SJCRH30 (cell line): ENCODE data around the gene ACSM2B. TPM values are rescaled to one million over a fixed set of nuclear protein-coding genes. Genes with fewer than 3 reads are reported as not detected.
A peak's percentile ranks its signal among the peaks of the same experiment; 100 is the strongest.
"Not testable (repeated sequence)": the region's sequence is repeated elsewhere in the genome, so short reads cannot be mapped to it uniquely, and the experiment has no call there.

Experiments
- DNase-seq, 2 experiments: peaks; one replicate each; pipeline ENCODE4 v3.0.0-alpha.2; 2015 to 2020
- H3K27ac ChIP-seq: fragments of 250-450 bp; sonication (Bioruptor Pico); 2 replicates; pipeline ENCODE4 v1.5.1; 2020; ENCODE audit warnings: mild to moderate bottlenecking, moderate library complexity
- H3K27me3 ChIP-seq: fragments of 250-450 bp; sonication (Bioruptor Pico); 2 replicates; pipeline ENCODE4 v1.5.1; 2020; ENCODE audit warnings: mild to moderate bottlenecking, moderate library complexity
- H3K36me3 ChIP-seq: fragments of 250-450 bp; sonication (Bioruptor Pico); 2 replicates; pipeline ENCODE4 v1.5.1; 2020; ENCODE audit warnings: mild to moderate bottlenecking, moderate library complexity
- H3K4me1 ChIP-seq: fragments of 250-450 bp; sonication (Bioruptor Pico); 2 replicates; pipeline ENCODE4 v1.5.1; 2020; ENCODE audit warnings: mild to moderate bottlenecking, moderate library complexity
- H3K4me3 ChIP-seq: fragments of 250-450 bp; sonication (Bioruptor Pico); 2 replicates; pipeline ENCODE4 v1.5.1; 2020; ENCODE audit warnings: mild to moderate bottlenecking, moderate library complexity
- H3K9me3 ChIP-seq: fragments of 250-450 bp; sonication (Bioruptor Pico); replicated peaks from 2 replicates; pipeline ENCODE4 v1.5.1; 2020; ENCODE audit warnings: mild to moderate bottlenecking, moderate library complexity
- total RNA-seq: library from RNA; depleted of rRNA; stranded (reverse); fragments of >200 nt; shearing (Covaris generic); gene quantifications from 2 replicates; pipeline ENCODE4 v1.2.3, GENCODE V29; 2014

ACSM2B gene
- total RNA-seq, 1 experiment from 2014 or later, result not detected

- H3K4me3 ChIP-seq, DNase-seq, H3K36me3 ChIP-seq, H3K27me3 ChIP-seq, H3K4me1 ChIP-seq, H3K27ac ChIP-seq, H3K9me3 ChIP-seq: not testable (repeated sequence)
Measured at GRCh38 chr16:20569117-20569651, 7.0 kb downstream of the ACSM2B start.

- no peak overlapping the region for H3K4me3 ChIP-seq
- H3K27ac ChIP-seq, result no peak overlapping the region
- DNase-seq, result no peak
- H3K36me3 ChIP-seq, result no peaks in the 10 kb centered on the region
- H3K4me1 ChIP-seq, result no peaks in the 10 kb centered on the region
- no peaks in the 10 kb centered on the region for H3K9me3 ChIP-seq
- no peaks in the 10 kb centered on the region for H3K27me3 ChIP-seq
Measured at GRCh38 chr16:20568404-20568803, 7.8 kb downstream of the ACSM2B start.

DNA sequence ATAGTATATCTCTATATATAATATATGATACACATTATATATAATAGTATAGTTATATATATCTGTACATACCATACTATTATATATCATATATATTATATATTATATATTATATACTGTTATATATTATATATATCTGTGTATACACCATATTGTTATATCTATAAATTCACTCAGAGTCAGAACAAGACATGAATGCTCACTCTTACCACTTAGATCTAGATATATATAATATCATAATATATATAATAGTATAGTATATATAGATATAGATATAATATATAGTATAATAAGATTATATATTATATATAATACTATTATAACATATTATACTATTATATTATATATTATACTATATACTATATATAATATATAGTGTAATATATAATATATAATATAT, 9.3 kb downstream of the ACSM2B start:
- no peak overlapping the region for H3K4me3 ChIP-seq
- no peaks in the 10 kb centered on the region for H3K9me3 ChIP-seq
- no peak for DNase-seq
- H3K4me1 ChIP-seq, result no peaks in the 10 kb centered on the region
- H3K27me3 ChIP-seq, result no peaks in the 10 kb centered on the region
- no peak overlapping the region for H3K27ac ChIP-seq
- no peaks in the 10 kb centered on the region for H3K36me3 ChIP-seq

DNA sequence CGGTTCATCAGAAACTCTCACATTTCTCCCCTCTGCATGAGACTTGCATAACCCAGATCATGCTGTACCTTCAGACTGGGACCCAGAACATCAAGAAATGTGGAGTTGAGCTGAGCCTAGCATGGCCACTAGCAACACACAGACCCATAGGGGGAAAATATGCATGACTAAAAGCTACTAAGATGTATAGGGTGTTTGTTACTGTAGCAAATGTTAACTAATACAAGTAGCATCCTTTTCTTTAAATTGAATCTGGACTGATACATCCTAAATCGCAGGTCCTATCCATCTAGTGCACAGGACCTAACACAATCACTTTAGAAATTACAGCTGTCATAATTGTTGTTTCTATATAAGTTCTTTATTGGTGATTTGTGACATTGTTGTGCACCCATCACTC, 10.8 kb downstream of the ACSM2B start:
- H3K4me3 ChIP-seq, H3K9me3 ChIP-seq, H3K27me3 ChIP-seq, H3K4me1 ChIP-seq, DNase-seq, H3K36me3 ChIP-seq, H3K27ac ChIP-seq: not testable (repeated sequence)

- H3K4me3 ChIP-seq, H3K36me3 ChIP-seq, H3K27me3 ChIP-seq, H3K27ac ChIP-seq, DNase-seq, H3K4me1 ChIP-seq, H3K9me3 ChIP-seq: not testable (repeated sequence)
Measured at GRCh38 chr16:20564218-20564617, 11.9 kb downstream of the ACSM2B start.

DNA sequence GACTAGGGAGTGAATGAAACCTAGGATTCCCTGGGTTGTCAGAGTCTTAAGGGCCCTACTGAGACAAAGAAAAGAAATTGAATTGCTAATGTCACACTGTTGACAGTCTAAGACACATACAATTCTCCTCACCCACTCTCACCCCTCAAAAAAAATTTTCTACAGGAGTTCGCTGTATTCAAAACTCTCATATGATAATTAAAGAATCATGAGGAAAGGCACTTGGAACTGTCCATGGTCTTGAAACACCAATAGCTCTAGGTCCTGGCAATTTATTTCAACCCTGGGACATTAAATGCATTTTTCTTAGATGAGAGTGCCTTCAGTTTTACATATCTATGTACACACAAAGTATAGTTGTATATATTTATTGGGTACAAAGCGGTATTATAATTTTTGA, 20.5 kb downstream of the ACSM2B start:
- not testable (repeated sequence) for H3K27me3 ChIP-seq, H3K27ac ChIP-seq, H3K4me1 ChIP-seq, DNase-seq, H3K9me3 ChIP-seq, H3K4me3 ChIP-seq, H3K36me3 ChIP-seq

DNA sequence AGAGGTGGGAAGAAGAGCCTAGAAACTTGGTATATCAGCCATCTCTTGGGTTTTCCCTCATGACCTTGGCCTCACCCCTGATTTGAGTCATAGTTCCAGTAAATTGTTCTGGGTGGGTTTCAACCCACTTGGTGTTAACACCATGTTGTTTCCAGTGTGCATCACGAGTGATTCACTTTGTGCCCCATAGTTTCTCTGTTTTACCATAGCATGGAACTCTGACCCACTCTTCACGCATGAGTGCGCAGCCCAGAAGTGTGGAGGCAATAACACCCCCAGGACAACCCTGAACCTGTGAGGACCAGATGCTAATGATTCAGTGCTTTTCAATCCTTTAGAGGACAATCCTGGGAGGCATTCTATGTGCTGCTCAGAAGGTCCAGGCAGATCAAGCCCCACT, 21.5 kb downstream of the ACSM2B start:
- not testable (repeated sequence) for H3K9me3 ChIP-seq, H3K4me1 ChIP-seq, H3K27ac ChIP-seq, DNase-seq, H3K27me3 ChIP-seq, H3K36me3 ChIP-seq, H3K4me3 ChIP-seq

- not testable (repeated sequence) for H3K4me1 ChIP-seq, H3K9me3 ChIP-seq, H3K4me3 ChIP-seq, H3K36me3 ChIP-seq, H3K27me3 ChIP-seq, H3K27ac ChIP-seq
- peak in 1 of 2 experiments; percentile 9 for DNase-seq
Measured at GRCh38 chr16:20553493-20553892, 22.7 kb downstream of the ACSM2B start.

DNA sequence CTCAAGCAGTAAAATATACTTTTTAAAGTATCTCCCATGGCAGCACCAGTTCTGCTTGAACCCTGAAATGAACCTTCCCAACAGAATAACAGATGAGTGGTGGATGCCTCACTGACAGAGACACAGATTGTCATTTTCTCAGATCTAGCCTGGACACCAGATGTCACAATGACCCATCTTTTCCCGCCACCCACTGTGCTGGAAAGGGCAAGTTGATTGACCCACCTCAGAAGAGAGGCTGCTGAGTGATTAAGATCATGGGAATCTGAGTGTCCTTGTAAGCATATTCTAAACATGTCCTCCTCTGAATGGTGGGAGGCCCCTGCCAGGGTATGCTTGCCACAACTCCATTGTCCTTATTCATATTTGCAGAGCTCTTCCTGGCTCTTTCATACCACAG, 29.2 kb downstream of the ACSM2B start:
- H3K4me1 ChIP-seq, DNase-seq, H3K4me3 ChIP-seq: not testable (repeated sequence)

DNA sequence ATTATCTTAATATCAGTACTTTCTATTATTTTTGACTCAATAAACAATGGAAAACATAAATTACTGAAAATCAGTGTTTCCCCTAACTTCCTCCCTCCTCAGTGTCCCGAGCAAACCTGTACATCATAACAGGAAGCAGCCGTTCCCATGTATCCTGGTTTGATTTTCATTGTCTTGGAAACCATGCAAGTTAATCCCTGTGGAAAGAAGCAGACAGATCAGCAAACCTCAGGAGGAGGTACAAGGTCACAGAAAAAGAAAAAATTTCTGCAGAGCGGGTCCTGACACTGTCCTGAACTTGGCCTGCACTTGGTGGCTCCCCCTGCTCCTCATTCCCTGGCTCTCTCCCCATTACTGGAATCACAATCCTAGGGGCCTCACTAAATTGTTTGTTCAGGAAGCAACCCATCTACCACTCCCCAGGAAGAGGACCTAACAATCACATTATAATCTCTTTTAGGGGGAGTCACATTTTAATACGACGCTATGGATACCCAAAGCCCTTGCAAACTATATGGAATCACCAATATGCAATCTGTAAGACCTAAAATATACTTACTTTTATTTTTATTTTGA, 29.8 kb downstream of the ACSM2B start:
- not testable (repeated sequence) for H3K27ac ChIP-seq

More for the DNA sequence above, 29.2 kb downstream of the ACSM2B start:
- not testable (repeated sequence) for H3K27me3 ChIP-seq, H3K9me3 ChIP-seq, H3K27ac ChIP-seq, H3K36me3 ChIP-seq

DNA sequence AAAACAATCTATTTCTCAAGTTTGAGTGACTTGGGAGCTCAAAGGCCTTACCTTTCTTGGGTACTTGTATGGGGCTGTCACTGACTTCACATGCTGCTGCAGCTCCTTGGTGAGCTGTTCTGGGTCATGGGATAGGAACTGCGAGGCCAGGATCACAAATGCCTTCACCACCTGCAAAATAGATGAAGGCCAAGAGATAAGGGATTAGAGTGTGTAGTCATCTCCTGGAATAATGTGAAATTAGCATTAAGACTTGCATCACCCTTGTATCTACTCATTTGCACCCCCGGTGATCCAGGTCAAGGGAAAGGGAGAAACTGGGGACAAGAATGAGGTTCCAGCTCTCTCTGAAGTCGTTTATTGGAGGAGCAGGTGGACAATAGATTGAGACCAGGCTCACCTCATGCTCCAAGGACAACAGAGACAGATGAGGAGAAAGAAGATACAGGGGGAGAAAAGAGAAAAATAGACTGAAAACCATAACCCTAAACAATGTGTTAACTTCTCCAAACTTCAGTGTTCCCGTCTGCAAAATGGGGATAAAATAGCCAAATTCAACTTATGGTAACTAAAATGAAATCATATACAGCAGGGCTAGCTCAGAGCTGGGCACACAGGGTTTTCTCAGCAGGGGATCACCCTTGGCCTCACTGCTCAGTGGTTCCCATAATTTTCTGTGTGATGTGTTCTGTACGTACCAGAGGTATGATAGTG, 35.4 kb downstream of the ACSM2B start:
- H3K36me3 ChIP-seq, H3K27ac ChIP-seq, H3K9me3 ChIP-seq, DNase-seq, H3K27me3 ChIP-seq, H3K4me1 ChIP-seq, H3K4me3 ChIP-seq: not testable (repeated sequence)

More for the DNA sequence above, 29.8 kb downstream of the ACSM2B start:
- H3K4me3 ChIP-seq, H3K36me3 ChIP-seq, H3K9me3 ChIP-seq, H3K4me1 ChIP-seq, H3K27me3 ChIP-seq, DNase-seq: not testable (repeated sequence)

- H3K27me3 ChIP-seq, result no peaks in the 10 kb centered on the region
- no peak overlapping the region for H3K27ac ChIP-seq
- DNase-seq, result no peak
- no peak overlapping the region for H3K4me3 ChIP-seq
- H3K9me3 ChIP-seq, result no peaks in the 10 kb centered on the region
- no peaks in the 10 kb centered on the region for H3K36me3 ChIP-seq
- H3K4me1 ChIP-seq, result no peaks in the 10 kb centered on the region
Measured at GRCh38 chr16:20538687-20539086, 37.5 kb downstream of the ACSM2B start.

DNA sequence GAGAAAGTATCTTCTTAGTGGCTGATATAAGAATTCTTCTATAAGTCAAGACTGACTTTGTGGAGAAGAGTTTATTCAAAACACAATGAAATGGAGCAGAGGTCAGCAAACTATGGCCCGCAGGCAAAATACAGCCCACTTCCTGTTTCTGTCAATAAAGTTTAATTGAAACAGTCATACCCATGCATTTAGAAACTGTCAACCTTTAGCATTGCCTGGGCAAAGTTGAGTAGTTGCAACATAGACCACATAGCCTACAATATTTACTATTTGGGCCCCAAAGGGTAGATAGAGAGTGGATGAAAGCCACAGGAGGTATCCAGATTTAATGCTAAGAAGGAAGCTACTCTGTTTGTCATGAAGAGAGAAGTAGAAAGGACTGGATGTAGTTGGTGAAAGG, 38.0 kb downstream of the ACSM2B start:
- no peak overlapping the region for H3K27ac ChIP-seq
- no peaks in the 10 kb centered on the region for H3K9me3 ChIP-seq
- no peaks in the 10 kb centered on the region for H3K36me3 ChIP-seq
- no peaks in the 10 kb centered on the region for H3K27me3 ChIP-seq
- DNase-seq, result no peak
- H3K4me1 ChIP-seq, result no peaks in the 10 kb centered on the region
- no peak overlapping the region for H3K4me3 ChIP-seq

GRCh38 chr16:20536669-20537068, 39.5 kb downstream of the ACSM2B start:
- not testable (repeated sequence) for H3K9me3 ChIP-seq, H3K27me3 ChIP-seq, H3K27ac ChIP-seq, H3K36me3 ChIP-seq, DNase-seq, H3K4me3 ChIP-seq, H3K4me1 ChIP-seq

- not testable (repeated sequence) for H3K36me3 ChIP-seq, H3K4me1 ChIP-seq, DNase-seq, H3K4me3 ChIP-seq, H3K9me3 ChIP-seq, H3K27me3 ChIP-seq, H3K27ac ChIP-seq
Measured at GRCh38 chr16:20532284-20532792, 43.8 kb downstream of the ACSM2B start.

DNA sequence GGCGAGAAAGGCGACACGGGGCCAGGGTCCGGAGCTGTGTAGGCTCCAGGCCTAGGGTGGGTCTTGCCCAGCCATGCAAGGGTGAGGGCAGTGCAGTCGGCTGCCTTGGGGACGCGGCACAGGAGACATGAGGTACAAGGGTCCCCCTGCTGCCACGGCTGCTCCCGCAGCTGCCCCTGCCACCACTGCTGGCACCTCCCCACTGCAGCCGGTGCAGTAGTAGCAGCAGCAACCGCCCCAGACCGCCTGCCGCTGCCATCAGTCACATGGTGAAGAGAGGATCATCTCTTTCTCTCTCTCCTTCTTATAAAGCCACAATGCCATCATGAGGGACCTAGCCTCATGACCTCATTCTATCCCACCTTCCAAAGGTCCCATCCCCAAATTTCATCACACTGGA, 44.4 kb downstream of the ACSM2B start:
- DNase-seq, H3K9me3 ChIP-seq, H3K36me3 ChIP-seq, H3K27me3 ChIP-seq, H3K4me3 ChIP-seq, H3K27ac ChIP-seq, H3K4me1 ChIP-seq: not testable (repeated sequence)
